ENCODE results near the gene TOMM40L.
"Not testable (repeated sequence)": the region's sequence is repeated elsewhere in the genome, so short reads cannot be mapped to it uniquely, and the experiment has no call there.

The TOMM40L gene

GRCh38 chr1:161222175-161223019, 3.5 kb upstream of the TOMM40L start:
- DNase-seq, result no peak

- no peak for DNase-seq
Measured at GRCh38 chr1:161223805-161224694, 1.8 kb upstream of the TOMM40L start.

DNA sequence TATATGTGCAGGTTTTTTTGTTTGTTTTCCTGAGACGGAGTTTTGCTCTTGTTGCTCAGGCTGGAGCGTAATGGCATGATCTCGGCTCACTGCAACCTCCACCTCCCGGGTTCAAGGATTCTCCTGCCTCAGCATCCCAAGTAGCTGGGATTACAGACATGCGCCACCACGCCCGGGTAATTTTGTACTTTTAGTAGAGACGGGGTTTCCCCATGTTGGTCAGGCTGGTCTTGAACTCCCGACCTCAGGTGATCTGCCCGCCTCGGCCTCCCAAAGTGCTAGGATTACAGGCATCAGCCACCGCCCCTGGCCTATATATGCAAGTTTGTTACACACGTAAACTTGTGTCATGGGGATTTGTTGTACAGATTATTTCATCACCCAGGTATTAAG, 1.2 kb upstream of the TOMM40L start:
- DNase-seq, result not testable (repeated sequence)

DNA sequence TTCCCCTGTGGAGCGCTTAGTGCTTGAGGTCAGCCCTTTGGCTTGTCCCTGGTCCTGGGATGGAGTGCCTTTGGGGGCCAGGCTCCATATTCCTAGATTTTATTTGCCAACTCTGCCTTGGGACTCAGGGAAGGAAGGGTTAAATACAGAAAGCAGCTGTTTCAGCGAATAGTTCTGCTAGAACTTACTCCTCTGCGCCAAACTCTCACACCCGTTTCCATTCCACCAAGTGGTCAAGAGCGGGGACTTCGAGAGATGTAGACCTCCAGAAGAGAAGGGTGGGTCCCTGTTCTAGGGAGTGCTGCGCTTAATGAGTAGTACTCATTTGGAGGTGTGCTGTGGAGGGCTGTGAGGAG, 704 bp upstream of the TOMM40L start:
- DNase-seq, result no peak

DNA sequence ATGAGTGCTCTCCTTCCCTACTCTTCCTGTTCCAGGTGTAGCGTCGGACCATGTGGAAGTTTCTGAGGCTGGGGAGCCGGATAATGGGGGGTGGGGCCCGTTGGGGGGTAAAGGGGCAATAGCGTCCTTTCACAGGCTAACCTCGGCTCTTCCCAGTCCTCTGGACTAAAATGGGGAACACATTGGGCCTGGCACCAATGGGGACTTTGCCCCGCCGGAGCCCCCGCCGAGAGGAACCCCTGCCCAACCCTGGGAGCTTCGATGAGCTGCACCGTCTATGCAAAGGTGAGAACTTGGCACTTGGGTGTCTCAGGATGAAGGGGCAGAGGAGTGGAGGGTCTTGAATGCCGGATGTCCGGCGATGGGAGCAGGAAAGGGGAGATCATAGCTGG, 456 bp downstream of the TOMM40L start:
- DNase-seq, result no peak

DNA sequence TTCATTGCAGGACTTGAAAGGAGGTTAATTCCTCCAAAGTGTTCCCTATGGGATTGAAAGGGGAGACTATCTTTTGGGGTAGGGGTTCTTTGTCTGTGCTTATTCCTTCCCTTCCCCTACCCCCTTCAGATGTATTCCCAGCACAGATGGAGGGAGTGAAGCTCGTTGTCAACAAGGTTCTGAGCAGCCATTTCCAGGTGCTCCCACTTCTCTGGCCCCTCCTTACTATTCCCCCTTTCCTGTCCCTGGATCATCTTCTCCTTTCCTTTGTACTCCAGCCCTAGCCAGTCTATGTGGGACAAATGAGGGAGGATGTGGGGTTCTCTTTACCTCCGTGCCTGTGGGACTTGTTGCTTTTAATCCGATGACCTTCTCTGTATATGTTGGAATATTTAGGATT, 899 bp downstream of the TOMM40L start:
- peak; percentile 59 for DNase-seq

DNA sequence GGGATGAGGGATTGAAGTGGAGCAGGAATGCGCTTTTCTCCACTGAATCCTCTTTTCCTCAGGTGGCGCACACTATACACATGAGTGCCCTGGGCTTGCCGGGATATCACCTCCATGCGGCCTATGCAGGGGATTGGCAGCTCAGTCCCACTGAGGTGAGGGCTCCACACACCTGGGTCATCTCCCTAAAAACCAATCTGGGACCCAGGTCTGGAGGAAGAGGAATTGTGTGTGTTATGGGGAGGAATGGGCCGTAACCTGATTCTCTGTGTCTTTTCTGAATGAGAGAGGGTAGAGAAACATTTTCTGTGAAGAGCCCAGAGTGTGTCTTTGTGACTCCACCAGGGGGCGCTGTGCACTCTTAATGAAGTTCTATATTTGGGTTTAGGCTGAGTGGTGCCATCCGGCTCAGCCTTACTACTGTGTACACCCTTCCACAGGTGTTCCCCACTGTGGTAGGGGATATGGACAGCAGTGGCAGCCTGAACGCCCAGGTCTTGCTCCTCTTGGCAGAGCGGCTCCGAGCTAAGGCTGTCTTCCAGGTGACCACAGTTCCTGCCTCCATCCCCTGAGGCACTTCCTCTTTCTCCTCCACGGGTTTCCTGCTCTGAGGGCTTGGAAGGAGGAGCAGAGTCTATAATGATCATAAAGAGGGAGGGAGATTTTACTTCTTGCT, 1.5 kb downstream of the TOMM40L start:
- peak; percentile 91 for DNase-seq

DNA sequence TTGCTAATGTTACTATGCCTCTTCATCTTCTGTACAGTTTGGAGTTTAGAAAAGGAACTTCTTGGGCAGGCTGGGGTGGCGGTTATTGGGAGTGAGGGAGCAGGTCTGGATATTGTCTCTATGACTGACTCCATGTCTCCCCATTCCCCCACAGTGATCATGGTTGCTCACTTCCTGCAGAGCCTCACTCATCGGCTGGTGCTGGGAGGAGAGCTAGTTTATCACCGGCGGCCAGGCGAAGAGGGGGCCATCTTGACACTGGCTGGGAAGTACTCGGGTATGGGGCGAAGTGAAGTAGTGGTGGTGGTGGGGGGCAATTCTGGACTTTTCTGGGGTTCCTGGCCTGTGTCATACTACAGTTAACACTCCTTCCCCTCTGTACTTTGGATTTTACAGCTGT, 2.2 kb downstream of the TOMM40L start:
- DNase-seq, result no peak

GRCh38 chr1:161229896-161230295, 4.0 kb downstream of the TOMM40L start:
- DNase-seq, result peak; percentile 33

DNA sequence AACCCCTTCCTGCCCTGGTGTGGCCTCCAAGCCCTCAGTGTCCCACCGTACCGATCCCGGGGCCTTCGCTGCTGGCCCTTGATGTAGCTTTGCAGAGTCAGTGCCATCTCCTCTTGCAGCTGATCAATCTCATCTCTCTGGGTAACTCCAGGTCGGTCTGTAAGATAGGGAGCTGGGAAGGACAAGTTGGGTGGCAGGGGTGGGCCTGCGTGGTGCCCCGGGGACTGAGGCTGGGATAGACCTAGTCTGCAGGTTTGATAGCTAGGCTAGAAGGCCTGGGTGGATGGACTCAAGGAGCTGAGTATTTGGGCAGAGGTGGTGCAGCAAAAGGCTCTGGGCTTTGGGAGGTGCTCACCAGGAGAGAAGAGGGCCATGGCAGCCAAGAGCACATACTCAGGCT, 4.9 kb downstream of the TOMM40L start:
- no peak for DNase-seq

DNA sequence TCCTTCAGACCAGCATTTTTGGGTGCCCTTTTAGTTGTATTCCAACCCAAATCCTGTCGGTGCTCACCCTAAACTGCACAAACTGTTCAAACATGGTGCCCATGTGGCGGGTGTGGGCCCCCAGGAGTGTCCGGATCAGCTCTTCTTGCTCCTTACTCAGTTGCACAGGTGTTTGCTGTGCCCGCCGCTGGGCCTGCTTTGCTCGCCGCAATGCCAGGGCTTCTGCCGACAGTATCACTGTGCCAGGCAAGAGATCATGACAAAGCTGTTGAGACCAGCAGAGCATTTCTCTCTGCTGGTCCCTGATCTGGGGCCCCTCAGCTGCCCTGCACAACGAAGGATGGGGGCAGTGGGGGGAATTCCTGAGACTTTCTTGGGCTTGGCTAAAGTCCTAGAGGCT, 7.2 kb downstream of the TOMM40L start:
- no peak for DNase-seq

DNA sequence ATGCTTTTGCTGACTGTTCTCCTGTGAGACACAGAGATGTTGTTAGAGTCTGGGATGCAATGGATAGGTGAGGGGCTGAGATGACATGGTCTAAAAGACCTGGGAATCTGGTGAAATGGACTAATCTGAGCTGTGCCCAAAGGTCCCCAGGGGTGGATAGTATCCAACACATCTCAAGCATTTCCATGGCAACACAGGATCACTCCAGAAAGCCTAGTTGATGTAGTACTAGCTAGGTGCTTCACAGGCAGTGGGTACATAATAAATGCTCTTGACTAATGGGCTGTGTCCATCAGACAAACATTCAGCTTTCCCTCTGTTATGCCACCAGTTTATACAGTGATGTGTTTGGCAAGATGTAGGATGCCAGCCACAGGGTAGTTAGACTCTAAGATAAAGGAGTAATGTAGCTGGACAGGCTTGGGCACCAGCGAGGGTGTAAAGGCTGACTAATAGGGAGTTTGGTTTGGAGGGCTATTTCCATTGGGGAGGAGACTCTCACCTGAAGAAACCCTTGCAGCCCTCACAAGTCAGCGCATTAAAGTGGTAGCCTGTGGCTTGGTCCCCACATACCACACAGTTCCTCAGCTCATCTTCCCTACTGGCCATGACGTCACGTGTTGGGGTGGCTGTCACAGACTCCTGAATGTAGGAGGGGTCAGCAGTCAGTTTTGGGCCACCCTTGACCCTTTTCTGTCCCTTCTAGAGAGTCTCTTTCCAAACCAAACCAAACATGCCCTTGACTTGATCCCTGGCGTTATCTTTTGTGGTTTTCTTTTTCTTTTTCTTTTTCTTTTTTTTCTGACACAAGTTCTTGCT, 10.3 kb downstream of the TOMM40L start:
- DNase-seq, result peak; percentile 78

DNA sequence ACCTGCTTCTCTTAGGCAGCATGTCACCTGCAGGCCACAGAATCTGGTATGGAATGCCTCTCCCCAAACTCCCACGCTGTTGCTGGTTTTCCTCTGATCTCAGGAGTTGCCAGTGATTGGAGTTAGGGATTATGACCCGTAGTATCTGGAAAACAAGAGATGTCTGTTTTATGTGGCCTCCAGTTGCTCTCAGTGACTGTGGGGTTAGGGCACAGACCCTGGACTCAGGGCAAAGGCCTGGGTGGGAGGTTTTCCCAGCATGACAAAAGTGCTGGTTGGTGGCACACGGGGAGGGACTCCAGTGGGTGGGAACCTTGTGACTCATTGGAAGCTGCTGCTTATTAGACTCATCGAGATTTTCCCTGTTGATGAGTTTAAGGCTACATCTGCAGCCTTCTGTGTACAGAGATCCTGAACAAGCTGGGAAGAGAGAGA, 12.2 kb downstream of the TOMM40L start, which contains the start of gene NR1I3:
Gene NR1I3, minus strand, starts transcription at position 165 of the 435 bp plus-strand sequence. CDS start 1,638 bp downstream, outside the sequence.
- DNase-seq, result no peak

DNA sequence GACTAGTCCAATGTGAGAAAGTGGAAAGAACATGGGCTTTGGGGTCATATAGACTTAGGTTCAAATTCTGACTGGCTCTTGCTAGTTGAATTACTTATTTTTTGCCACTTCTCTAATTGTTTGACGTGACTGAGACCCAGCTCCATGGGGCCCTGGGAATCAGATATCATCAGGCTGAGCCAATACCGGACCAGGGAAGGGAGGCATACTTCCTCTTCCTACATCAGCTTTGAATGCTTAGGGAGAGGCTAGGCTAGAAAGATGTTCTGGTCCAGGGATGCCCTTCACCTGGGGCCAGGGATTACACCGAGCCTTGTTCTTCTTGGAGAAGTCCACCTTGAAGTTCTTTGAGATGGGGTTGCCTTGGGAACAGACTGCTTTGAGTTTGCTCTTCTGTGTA, 15.8 kb downstream of the TOMM40L start:
- peak; percentile 12 for DNase-seq

- DNase-seq, result no peak
Measured at GRCh38 chr1:161242313-161242712, 16.5 kb downstream of the TOMM40L start.

GRCh38 chr1:161244888-161245287, 19.0 kb downstream of the TOMM40L start:
- DNase-seq, result no peak

- DNase-seq, result not testable (repeated sequence)
Measured at GRCh38 chr1:161250100-161250499, 24.2 kb downstream of the TOMM40L start.

DNA sequence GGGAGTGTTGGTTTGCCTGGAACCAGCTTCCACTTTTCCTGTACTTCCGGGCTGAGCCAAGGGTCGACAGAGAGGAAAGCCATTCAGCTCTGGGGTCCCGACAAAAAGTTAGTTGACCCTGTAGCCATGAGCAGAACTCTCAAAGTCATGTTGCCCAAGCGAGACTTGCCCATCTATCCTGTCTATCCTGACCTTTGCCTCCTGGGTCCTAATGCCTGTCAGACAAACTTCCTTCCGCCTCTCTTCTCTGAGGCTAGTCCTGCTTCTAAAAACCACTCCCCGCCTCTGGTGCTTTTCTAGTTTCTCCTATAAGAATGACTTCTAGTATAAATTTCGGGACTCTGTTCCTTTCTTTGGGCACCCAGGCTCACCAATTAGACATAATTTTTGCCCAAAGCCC, 25.0 kb downstream of the TOMM40L start:
- DNase-seq, result no peak

DNA sequence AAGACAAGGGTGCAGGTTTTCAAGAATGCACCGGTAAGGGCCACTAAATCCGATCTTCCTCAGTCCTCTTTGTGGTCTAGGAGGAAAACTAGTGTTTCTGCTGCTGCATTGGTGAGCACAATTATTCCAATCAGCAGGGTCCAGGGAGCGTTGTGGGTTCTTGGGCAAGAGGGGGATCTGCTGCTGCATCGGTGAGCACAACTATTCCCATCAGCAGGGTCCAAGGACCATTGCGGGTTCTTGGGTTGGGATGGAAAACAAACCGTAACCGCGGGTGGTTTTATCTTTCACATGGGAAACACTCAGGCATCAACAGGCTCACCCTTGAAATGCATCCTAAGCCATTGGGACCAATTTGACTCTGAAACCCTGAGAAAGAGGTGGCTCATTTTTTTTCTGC, 25.7 kb downstream of the TOMM40L start:
- DNase-seq, result no peak

DNA sequence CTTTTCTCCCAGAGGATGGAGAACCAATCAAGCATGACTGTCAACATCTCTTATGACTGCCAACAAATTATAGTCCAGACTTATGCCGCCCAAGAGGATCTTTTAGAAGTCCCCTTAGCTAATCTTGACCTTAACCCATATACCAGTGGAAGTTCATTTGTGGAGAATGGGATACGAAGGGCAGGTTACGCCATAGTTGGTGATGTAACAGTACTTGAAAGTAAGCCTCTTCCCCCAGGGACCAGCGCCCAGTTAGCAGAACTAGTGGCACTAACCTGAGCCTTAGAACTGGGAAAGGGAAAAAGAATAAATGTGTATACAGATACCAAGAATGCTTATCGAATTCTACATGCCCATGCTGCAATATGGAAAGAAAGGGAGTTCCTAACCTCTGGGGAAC, 29.4 kb downstream of the TOMM40L start:
- DNase-seq, result not testable (repeated sequence)

- DNase-seq, result not testable (repeated sequence)
Measured at GRCh38 chr1:161255955-161256520, 30.2 kb downstream of the TOMM40L start.

DNA sequence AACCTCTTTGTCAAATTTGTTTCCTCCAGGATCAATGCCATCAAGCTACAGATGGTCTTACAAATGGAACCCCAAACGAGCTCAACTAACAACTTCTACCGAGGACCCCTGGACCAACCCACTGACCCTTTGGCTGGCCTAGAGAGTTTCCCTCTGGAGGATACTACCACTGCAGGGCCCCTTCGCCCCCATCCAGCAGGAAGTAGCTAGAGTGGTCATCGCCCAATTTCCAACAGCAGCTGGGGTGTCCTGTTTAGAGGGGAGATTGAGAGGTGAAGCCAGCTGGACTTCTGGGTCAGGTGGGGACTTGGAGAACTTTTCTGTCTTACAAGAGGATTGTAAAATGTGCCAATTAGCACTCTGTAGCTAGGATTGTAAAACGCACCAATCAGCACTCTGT, 31.2 kb downstream of the TOMM40L start:
- peak; percentile 31 for DNase-seq

Data from DMS53 (cell line).